Loucy (cell line): ENCODE measurements around the gene SYT6.
"Not testable (repeated sequence)": the region's sequence is repeated elsewhere in the genome, so short reads cannot be mapped to it uniquely, and the experiment has no call there.

Experiments
- H2AFZ ChIP-seq: fragments of 200-600 bp; sonication (generic); 2 replicates; pipeline ENCODE4 v1.6.0; 2016; ENCODE audit warnings: antibody characterized with exemption, mild to moderate bottlenecking, low read length, moderate library complexity
- H3F3A ChIP-seq: fragments of 200-600 bp; 2 replicates; pipeline ENCODE4 v1.6.0; 2016; ENCODE audit warnings: antibody characterized with exemption, low read depth, mild to moderate bottlenecking
- H3K27me3 ChIP-seq: fragments of 200-600 bp; sonication (generic); 2 replicates; pipeline ENCODE4 v1.6.1; 2014; ENCODE audit warnings: low read length, mild to moderate bottlenecking; ENCODE audit not compliant: insufficient read depth, poor library complexity, severe bottlenecking
- H3K36me3 ChIP-seq: fragments of 200-600 bp; sonication (generic); 2 replicates; pipeline ENCODE4 v1.6.1; 2016; ENCODE audit warnings: low read length; ENCODE audit not compliant: insufficient read depth
- H3K4me1 ChIP-seq: fragments of 200-600 bp; sonication (generic); 2 replicates; pipeline ENCODE4 v1.5.1; 2014; ENCODE audit warnings: low read length, mild to moderate bottlenecking; ENCODE audit not compliant: insufficient read depth, poor library complexity, severe bottlenecking
- H3K4me2 ChIP-seq: fragments of 200-600 bp; sonication (generic); 2 replicates; pipeline ENCODE4 v1.6.0; 2014; ENCODE audit warnings: antibody characterized with exemption, low read length, low read depth, mild to moderate bottlenecking; ENCODE audit not compliant: poor library complexity, severe bottlenecking
- H3K4me3 ChIP-seq: fragments of 200-600 bp; sonication (generic); 2 replicates; pipeline ENCODE4 v1.5.1; 2014; ENCODE audit warnings: low read length, mild to moderate bottlenecking, mixed read lengths; ENCODE audit not compliant: poor library complexity, severe bottlenecking
- H3K79me2 ChIP-seq: fragments of 200-600 bp; sonication (generic); 2 replicates; pipeline ENCODE4 v1.6.1; 2014; ENCODE audit warnings: low read length; ENCODE audit not compliant: insufficient read depth
- H3K9ac ChIP-seq: fragments of 200-600 bp; sonication (generic); 2 replicates; pipeline ENCODE4 v1.6.0; 2014; ENCODE audit warnings: mild to moderate bottlenecking, low read depth, low read length, moderate library complexity; ENCODE audit not compliant: poor library complexity, severe bottlenecking
- H3K9me2 ChIP-seq: fragments of 200-600 bp; sonication (generic); replicated peaks from 2 replicates; pipeline ENCODE4 v1.6.1; 2016; ENCODE audit warnings: low read depth, low read length, mixed read lengths
- H3K9me3 ChIP-seq: fragments of 200-600 bp; sonication (generic); 2 replicates; pipeline ENCODE4 v1.6.1; 2014; ENCODE audit warnings: mild to moderate bottlenecking, antibody characterized with exemption, low read length, low read depth; ENCODE audit not compliant: insufficient read depth
- H4K20me1 ChIP-seq: fragments of 200-600 bp; sonication (generic); 2 replicates; pipeline ENCODE4 v1.6.0; 2014; ENCODE audit warnings: antibody characterized with exemption, low read length, mild to moderate bottlenecking; ENCODE audit not compliant: insufficient read depth, poor library complexity, severe bottlenecking
- EZH2phosphoT487 ChIP-seq: fragments of 200-600 bp; IDR thresholded peaks from 2 replicates; pipeline ENCODE4 v1.6.1; 2018; ENCODE audit warnings: antibody characterized with exemption, mild to moderate bottlenecking, moderate library complexity, borderline replicate concordance
- TF ChIP-seq, protein P1 (sequence below): fragments of 200-600 bp; sonication (generic); conservative IDR thresholded peaks from 2 replicates; pipeline ENCODE4 v1.5.1; 2014; ENCODE audit warnings: mild to moderate bottlenecking, antibody characterized with exemption, low read length

SYT6 gene

DNA sequence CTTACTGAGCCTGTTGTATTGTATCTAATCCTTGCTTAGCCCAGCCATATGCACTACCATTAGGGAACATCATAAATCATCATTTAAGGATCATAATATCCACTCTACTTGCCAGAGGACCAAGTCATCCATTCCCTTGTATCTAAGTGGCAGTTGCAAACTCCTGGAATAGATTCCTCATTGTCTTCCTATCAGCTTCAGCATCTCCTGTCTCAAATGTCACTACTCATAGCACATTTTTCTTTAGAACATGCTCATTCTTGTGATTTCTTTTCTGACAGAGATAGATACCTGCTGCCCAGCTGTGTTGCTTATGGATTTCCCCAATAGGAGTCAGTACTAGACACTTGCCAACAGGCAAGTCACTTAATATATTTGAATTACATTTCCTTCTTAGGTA is 90.1 kb downstream of the SYT6 start:
- H3K4me2 ChIP-seq = no peak overlapping the region
- no peaks in the 10 kb centered on the region for H3K4me1 ChIP-seq
- H3K9me3 ChIP-seq = peaks cover 9% of the 10 kb centered on the region; the same call in 1 of the 2 replicates
- no peaks in the 10 kb centered on the region for H4K20me1 ChIP-seq
- TF ChIP-seq EZH2phosphoT487 = no peak
- TF ChIP-seq, protein P1, sequence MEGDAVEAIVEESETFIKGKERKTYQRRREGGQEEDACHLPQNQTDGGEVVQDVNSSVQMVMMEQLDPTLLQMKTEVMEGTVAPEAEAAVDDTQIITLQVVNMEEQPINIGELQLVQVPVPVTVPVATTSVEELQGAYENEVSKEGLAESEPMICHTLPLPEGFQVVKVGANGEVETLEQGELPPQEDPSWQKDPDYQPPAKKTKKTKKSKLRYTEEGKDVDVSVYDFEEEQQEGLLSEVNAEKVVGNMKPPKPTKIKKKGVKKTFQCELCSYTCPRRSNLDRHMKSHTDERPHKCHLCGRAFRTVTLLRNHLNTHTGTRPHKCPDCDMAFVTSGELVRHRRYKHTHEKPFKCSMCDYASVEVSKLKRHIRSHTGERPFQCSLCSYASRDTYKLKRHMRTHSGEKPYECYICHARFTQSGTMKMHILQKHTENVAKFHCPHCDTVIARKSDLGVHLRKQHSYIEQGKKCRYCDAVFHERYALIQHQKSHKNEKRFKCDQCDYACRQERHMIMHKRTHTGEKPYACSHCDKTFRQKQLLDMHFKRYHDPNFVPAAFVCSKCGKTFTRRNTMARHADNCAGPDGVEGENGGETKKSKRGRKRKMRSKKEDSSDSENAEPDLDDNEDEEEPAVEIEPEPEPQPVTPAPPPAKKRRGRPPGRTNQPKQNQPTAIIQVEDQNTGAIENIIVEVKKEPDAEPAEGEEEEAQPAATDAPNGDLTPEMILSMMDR = no peak
- H2AFZ ChIP-seq = no peak overlapping the region
- no peak overlapping the region for H3K9ac ChIP-seq
- no peaks in the 10 kb centered on the region for H3F3A ChIP-seq
- no peaks in the 10 kb centered on the region for H3K79me2 ChIP-seq
- H3K9me2 ChIP-seq = no peaks in the 10 kb centered on the region
- H3K27me3 ChIP-seq = no peaks in the 10 kb centered on the region
- H3K36me3 ChIP-seq = no peaks in the 10 kb centered on the region
- no peak overlapping the region for H3K4me3 ChIP-seq

DNA sequence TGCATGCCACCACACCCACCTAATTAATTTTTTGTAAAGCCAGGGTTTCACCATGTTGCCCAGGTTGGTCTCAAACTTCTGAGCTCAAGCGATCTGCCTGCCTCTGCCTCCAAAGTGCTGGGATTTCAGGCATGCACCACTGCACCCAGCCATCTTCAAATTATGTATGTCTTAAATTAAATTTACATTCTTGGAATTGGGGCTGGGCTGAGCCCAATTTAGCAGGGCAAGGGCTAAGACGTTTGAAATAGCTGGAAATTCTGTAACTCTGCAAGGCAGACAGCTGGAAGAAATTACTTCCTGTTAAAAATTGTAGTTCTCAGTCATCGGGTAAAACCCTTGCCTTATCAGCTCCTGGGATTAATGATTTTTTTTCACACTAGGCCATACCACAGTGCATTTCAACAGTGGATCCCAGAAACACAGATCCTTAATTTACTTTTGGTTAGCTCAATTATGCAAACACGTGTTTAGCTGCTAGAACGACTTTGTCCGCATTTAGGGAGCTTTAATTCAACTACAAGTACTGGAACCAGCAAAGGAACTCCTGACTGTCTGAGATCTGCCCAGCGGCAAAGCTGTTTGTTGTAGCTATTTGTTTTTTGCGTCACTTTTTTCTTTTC is 91.1 kb downstream of the SYT6 start:
- Histone ChIP-seq H3K79me2 (no peaks in the 10 kb centered on the region), H3K36me3 (no peaks in the 10 kb centered on the region), H3K4me3 (no peak overlapping the region), H3K4me2 (no peak overlapping the region), H3K9me3 (peaks cover 9% of the 10 kb centered on the region; the same call in 1 of the 2 replicates), H4K20me1 (no peaks in the 10 kb centered on the region), H3K4me1 (no peaks in the 10 kb centered on the region), H3F3A (no peaks in the 10 kb centered on the region), H3K9ac (no peak overlapping the region), H3K9me2 (no peaks in the 10 kb centered on the region), H2AFZ (no peak overlapping the region), H3K27me3 (no peaks in the 10 kb centered on the region)
- no peak for TF ChIP-seq EZH2phosphoT487
- TF ChIP-seq, protein P1 = no peak

DNA sequence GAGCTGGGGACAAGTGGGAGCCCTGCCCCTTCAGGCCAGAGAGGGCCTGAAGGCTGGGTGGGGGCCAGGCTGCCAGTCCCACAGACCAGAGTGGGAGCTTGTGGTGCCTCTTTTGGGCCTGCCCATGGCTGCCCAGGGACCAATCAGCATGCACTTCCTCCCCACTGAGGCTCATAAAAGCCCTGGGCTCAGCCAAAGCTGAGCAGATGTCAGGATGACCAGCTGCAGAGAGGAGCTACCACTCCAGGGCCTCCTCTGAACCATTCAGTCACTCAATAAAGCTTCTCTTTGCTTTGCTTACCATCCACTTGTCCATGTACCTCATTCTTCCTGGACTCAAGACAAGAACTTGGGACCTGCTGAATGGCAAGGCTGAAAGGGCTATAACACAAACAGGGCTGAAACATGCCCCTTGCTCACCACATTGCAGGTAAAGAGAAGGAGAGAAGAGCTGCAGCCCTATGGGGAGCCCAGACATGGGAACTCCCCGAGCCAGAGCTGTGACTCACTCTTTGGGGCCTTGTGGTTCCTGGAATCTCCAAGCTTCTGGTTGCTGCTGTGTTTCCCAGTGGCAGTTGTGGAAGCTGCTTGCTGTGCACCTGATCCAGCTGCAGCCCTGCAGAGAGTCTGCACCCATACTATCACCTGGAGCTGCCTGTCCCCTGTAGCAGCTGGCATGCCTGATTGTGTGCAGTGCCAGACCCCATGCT is 92.4 kb downstream of the SYT6 start:
- no peaks in the 10 kb centered on the region for H3K4me1 ChIP-seq
- no peak overlapping the region for H2AFZ ChIP-seq
- no peak overlapping the region for H3K4me2 ChIP-seq
- no peaks in the 10 kb centered on the region for H3K27me3 ChIP-seq
- no peaks in the 10 kb centered on the region for H3K36me3 ChIP-seq
- H3K9ac ChIP-seq = no peak overlapping the region
- H3F3A ChIP-seq = no peaks in the 10 kb centered on the region
- H4K20me1 ChIP-seq = no peaks in the 10 kb centered on the region
- H3K9me2 ChIP-seq = no peaks in the 10 kb centered on the region
- H3K9me3 ChIP-seq = peaks cover 9% of the 10 kb centered on the region; the same call in 1 of the 2 replicates
- H3K4me3 ChIP-seq = no peak overlapping the region
- H3K79me2 ChIP-seq = no peaks in the 10 kb centered on the region
- TF ChIP-seq, protein P1 = no peak
- TF ChIP-seq EZH2phosphoT487 = no peak

DNA sequence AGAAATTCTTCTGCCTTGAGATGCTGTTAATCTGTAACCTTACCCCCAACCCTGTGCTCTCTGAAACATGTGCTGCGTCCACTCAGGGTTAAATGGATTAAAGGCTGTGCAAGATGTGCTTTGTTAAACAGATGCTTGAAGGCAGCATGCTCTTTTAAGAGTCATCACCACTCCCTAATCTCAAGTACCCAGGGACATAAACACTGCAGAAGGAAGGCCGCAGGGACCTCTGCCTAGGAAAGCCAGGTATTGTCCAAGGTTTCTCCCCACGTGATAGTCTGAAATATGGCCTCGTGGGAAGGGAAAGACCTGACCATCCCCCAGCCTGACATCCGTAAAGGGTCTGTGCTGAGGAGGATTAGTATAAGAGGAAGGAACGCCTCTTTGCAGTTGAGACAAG is 95.4 kb downstream of the SYT6 start:
- H3K27me3 ChIP-seq, H2AFZ ChIP-seq, H3K9me2 ChIP-seq, H3K36me3 ChIP-seq, H3K9me3 ChIP-seq, H3K79me2 ChIP-seq, H3K4me2 ChIP-seq, H4K20me1 ChIP-seq, H3F3A ChIP-seq, H3K4me1 ChIP-seq, H3K4me3 ChIP-seq, H3K9ac ChIP-seq: not testable (repeated sequence)
